GM19025 (cell line): Measurements from ENCODE around the gene IL1F10.

ENCODE experiments used
- ATAC-seq: cut with Tn5 transposase; IDR thresholded peaks from one replicate; pipeline ENCODE4 v1.9.1; 2021; ENCODE audit warnings: mild to moderate bottlenecking, low read depth, moderate library complexity; ENCODE audit not compliant: unreplicated experiment

Gene IL1F10

GRCh38 chr2:113067681-113068080 is at the start of gene IL1F10:
Gene IL1F10 (plus strand): TSS chr2:113067970. CDS start chr2:113072739, 4,769 bp downstream.
- no peak for ATAC-seq

GRCh38 chr2:113018509-113018908 is 49.3 kb upstream of the IL1F10 start:
- ATAC-seq = no peak

GRCh38 chr2:113021312-113021711 is 46.5 kb upstream of the IL1F10 start:
- no peak for ATAC-seq

GRCh38 chr2:113024764-113025163 is 43.0 kb upstream of the IL1F10 start:
- ATAC-seq = no peak

- ATAC-seq = no peak
Measured at GRCh38 chr2:113025737-113026136, 42.0 kb upstream of the IL1F10 start.

GRCh38 chr2:113027691-113028090 is 40.1 kb upstream of the IL1F10 start:
- no peak for ATAC-seq

GRCh38 chr2:113028112-113028511 is 39.7 kb upstream of the IL1F10 start:
- no peak for ATAC-seq

- no peak for ATAC-seq
Measured at GRCh38 chr2:113032737-113033136, 35.0 kb upstream of the IL1F10 start.

- no peak for ATAC-seq
Measured at GRCh38 chr2:113034016-113034415, 33.8 kb upstream of the IL1F10 start.

GRCh38 chr2:113036763-113037162 is 31.0 kb upstream of the IL1F10 start:
- ATAC-seq = no peak

GRCh38 chr2:113038291-113038690 is 29.5 kb upstream of the IL1F10 start:
- no peak for ATAC-seq

- ATAC-seq = no peak
Measured at GRCh38 chr2:113039158-113039557, 28.6 kb upstream of the IL1F10 start.

- no peak for ATAC-seq
Measured at GRCh38 chr2:113039719-113040118, 28.1 kb upstream of the IL1F10 start.

GRCh38 chr2:113041871-113042270 is 25.9 kb upstream of the IL1F10 start:
- no peak for ATAC-seq

GRCh38 chr2:113046465-113046864 is 21.3 kb upstream of the IL1F10 start:
- no peak for ATAC-seq

GRCh38 chr2:113050921-113051895 is 16.6 kb upstream of the IL1F10 start:
- ATAC-seq = no peak

GRCh38 chr2:113052396-113052917 is 15.3 kb upstream of the IL1F10 start, which contains the start of gene IL36B:
Gene IL36B (minus strand): TSS chr2:113052867.
- ATAC-seq = no peak

GRCh38 chr2:113053666-113054065 is 14.1 kb upstream of the IL1F10 start:
- no peak for ATAC-seq

GRCh38 chr2:113054066-113054465 is 13.7 kb upstream of the IL1F10 start:
- ATAC-seq = no peak

- ATAC-seq = no peak
Measured at GRCh38 chr2:113056521-113056920, 11.2 kb upstream of the IL1F10 start.

- ATAC-seq = no peak
Measured at GRCh38 chr2:113057117-113057516, 10.7 kb upstream of the IL1F10 start.
